GM12878 (cell line): ENCODE measurements around the gene TSPEAR. TPM values are rescaled to one million over a fixed set of nuclear protein-coding genes. Genes with fewer than 3 reads are reported as not detected.

Experiments used
- ATAC-seq: fragments of 200-7000 bp; cut with Tn5 transposase; 3 replicates; pipeline ENCODE4 v1.9.1; 2020; ENCODE audit warnings: mild to moderate bottlenecking, moderate library complexity
- BruUV-seq: library from RNA; stranded (reverse); fragments of 400-500 nt; replicated peaks from 2 replicates; lab custom pipeline; 2021; lab: Mats Ljungman, UMichigan
- CTCF ChIA-PET: fragments of 300-600 bp; sonication (Branson Sonifier 250); formaldehyde crosslinking; extraction: SDS; loops from one replicate; lab custom pipeline; 2021; ENCODE audit warnings: inconsistent platforms; lab: Yijun Ruan, JAX
- POLR2A ChIA-PET: fragments of 350-600 bp; formaldehyde crosslinking; extraction: SDS; loops from one replicate; lab custom pipeline; 2021; ENCODE audit warnings: inconsistent platforms; lab: Charles Lee
- RAD21 ChIA-PET: fragments of 300-600 bp; sonication (Branson Sonifier 250); formaldehyde crosslinking; loops from one replicate; lab custom pipeline; 2023; ENCODE audit warnings: antibody characterized with exemption; ENCODE audit not compliant: unreplicated experiment; lab: Charles Lee
- SMC1A ChIA-PET: fragments of 300-600 bp; sonication (Branson Sonifier 250); formaldehyde crosslinking; loops from one replicate; lab custom pipeline; 2023; ENCODE audit not compliant: unreplicated experiment, uncharacterized antibody; lab: Charles Lee
- DNase-seq: peaks from one replicate; pipeline ENCODE4 v3.0.0-alpha.2; 2011; ENCODE audit warnings: low read depth, low spot score
- FAIRE-seq: peaks from 3 replicates; lab custom pipeline; 2011; peaks lifted over from hg19 to GRCh38; lab: Jason Lieb, UNC
- H2AFZ ChIP-seq: 2 replicates; pipeline ENCODE4 v1.6.0; 2011; ENCODE audit warnings: low read depth, low read length, control low read depth; ENCODE audit not compliant: control insufficient read depth
- H3K27ac ChIP-seq: 2 replicates; pipeline ENCODE4 v1.5.1; 2011; ENCODE audit warnings: control low read depth; ENCODE audit not compliant: control insufficient read depth, insufficient read depth
- H3K27me3 ChIP-seq, 2 experiments: replicated peaks in 1 of 2; 2 replicates each; pipeline versions ENCODE4 v1.6.0 to v1.6.1; 2011; ENCODE audit warnings: low read length in 1 of 2; ENCODE audit not compliant: control insufficient read depth in 2 of 2, insufficient read depth in 2 of 2
- H3K36me3 ChIP-seq, 2 experiments: 2 replicates each; pipeline ENCODE4 v1.5.1; 2011; ENCODE audit warnings: low read length in 1 of 2; ENCODE audit not compliant: control insufficient read depth in 2 of 2, insufficient read depth in 2 of 2
- H3K4me1 ChIP-seq: 2 replicates; pipeline ENCODE4 v1.6.1; 2011; ENCODE audit warnings: mild to moderate bottlenecking, low read length, moderate library complexity, mixed read lengths; ENCODE audit not compliant: control insufficient read depth, insufficient read depth
- H3K4me2 ChIP-seq: 2 replicates; pipeline ENCODE4 v1.6.0; 2011; ENCODE audit warnings: control low read depth; ENCODE audit not compliant: control insufficient read depth, insufficient read depth
- H3K4me3 ChIP-seq: fragments of 200-600 bp; sonication (generic); 2 replicates; pipeline ENCODE4 v1.5.1; 2016
- H3K79me2 ChIP-seq: 2 replicates; pipeline ENCODE4 v1.6.0; 2011; ENCODE audit warnings: low read length; ENCODE audit not compliant: control insufficient read depth, insufficient read depth
- H3K9ac ChIP-seq: 2 replicates; pipeline ENCODE4 v1.8.0; 2011; ENCODE audit warnings: low read length, control low read depth, mixed read lengths; ENCODE audit not compliant: control insufficient read depth, insufficient read depth
- H3K9me3 ChIP-seq: replicated peaks from 3 replicates; pipeline ENCODE4 v1.5.1; 2011; ENCODE audit warnings: mild to moderate bottlenecking, low read length; ENCODE audit not compliant: control insufficient read depth, insufficient read depth
- H4K20me1 ChIP-seq: 2 replicates; pipeline ENCODE4 v1.6.0; 2011; ENCODE audit not compliant: control insufficient read depth, insufficient read depth
- FOS ChIP-seq: IDR thresholded peaks from 3 replicates; pipeline ENCODE4 v1.6.1; 2011; ENCODE audit warnings: borderline replicate concordance; ENCODE audit not compliant: insufficient read length; ENCODE audit errors: extremely low read depth
- GATAD2B ChIP-seq: fragments of 450-650 bp; conservative IDR thresholded peaks from 2 replicates; pipeline ENCODE4 v1.6.1; 2017; ENCODE audit warnings: low read depth, mild to moderate bottlenecking, moderate library complexity
- HDAC2 ChIP-seq: fragments of 200-600 bp; sonication (generic); IDR thresholded peaks from 2 replicates; pipeline ENCODE4 v1.6.1; 2017
- JUNB ChIP-seq: IDR thresholded peaks from 2 replicates; pipeline ENCODE4 v1.6.1; 2016; ENCODE audit warnings: antibody characterized with exemption, mild to moderate bottlenecking
- KLF5 ChIP-seq: fragments of 450-650 bp; IDR thresholded peaks from 2 replicates; pipeline ENCODE4 v1.6.1; 2014; ENCODE audit warnings: mild to moderate bottlenecking; ENCODE audit not compliant: partially characterized antibody
- MYC ChIP-seq: IDR thresholded peaks from 2 replicates; pipeline ENCODE4 v1.6.1; 2011; ENCODE audit warnings: mild to moderate bottlenecking, low read length, moderate library complexity, inconsistent platforms; ENCODE audit not compliant: insufficient read depth, insufficient replicate concordance, insufficient read length, severe bottlenecking
- NRF1 ChIP-seq: conservative IDR thresholded peaks from 2 replicates; pipeline ENCODE4 v1.6.1; 2011; ENCODE audit warnings: mild to moderate bottlenecking, low read depth, low read length, improper control_type of control experiment
- POU2F2 ChIP-seq: IDR thresholded peaks from 3 replicates; pipeline ENCODE4 v1.6.1; 2011; ENCODE audit warnings: low read depth, mild to moderate bottlenecking, low read length, borderline replicate concordance
- RAD21 ChIP-seq: IDR thresholded peaks from 2 replicates; pipeline ENCODE4 v1.6.1; 2011; ENCODE audit warnings: mild to moderate bottlenecking, low read depth, low read length, moderate library complexity; ENCODE audit not compliant: insufficient read depth
- RUNX3 ChIP-seq: IDR thresholded peaks from 2 replicates; pipeline ENCODE4 v1.6.1; 2012; ENCODE audit warnings: low read length, inconsistent platforms
- SMAD1 ChIP-seq: fragments of 450-650 bp; IDR thresholded peaks from 2 replicates; pipeline ENCODE4 v1.6.1; 2018; ENCODE audit warnings: mild to moderate bottlenecking, low read depth; ENCODE audit not compliant: partially characterized antibody
- SP1 ChIP-seq: IDR thresholded peaks from one replicate; pipeline ENCODE4 v1.6.1; 2011; ENCODE audit warnings: low read depth, low read length
- TCF3 ChIP-seq: IDR thresholded peaks from 2 replicates; pipeline ENCODE4 v1.6.1; 2012; ENCODE audit warnings: low read depth, mild to moderate bottlenecking, low read length, borderline replicate concordance; ENCODE audit not compliant: insufficient read depth
- ZNF24 ChIP-seq: fragments of 450-650 bp; IDR thresholded peaks from 2 replicates; pipeline ENCODE4 v1.6.1; 2017; ENCODE audit warnings: antibody characterized with exemption, mild to moderate bottlenecking
- ZSCAN29 ChIP-seq: fragments of 450-650 bp; IDR thresholded peaks from 2 replicates; pipeline ENCODE4 v1.6.1; 2017; ENCODE audit warnings: mild to moderate bottlenecking, moderate library complexity
- WGBS: methylation state at CpG from one replicate; pipeline ENCODE4 v1.1.6; 2016; ENCODE audit warnings: low lambda C conversion rate; ENCODE audit not compliant: insufficient replicate concordance, insufficient coverage; ENCODE audit errors: missing lambda C conversion rate; 5-methylcytosine and 5-hydroxymethylcytosine counted together
- in situ Hi-C: fragments of 300-500 bp; cut with MboI; formaldehyde crosslinking; loops from 9 replicates; pipeline ENCODE4 v1.14.3; 2018; ENCODE audit warnings: mixed read lengths
- intact Hi-C: fragments of 100-400 bp; cut with micrococcal nuclease; formaldehyde crosslinking; loops from one replicate; pipeline ENCODE4 v1.14.2; 2022; ENCODE audit not compliant: unreplicated experiment
- polyA plus RNA-seq, 11 experiments: library from polyadenylated mRNA; depleted of rRNA in 4 of 11; unstranded in 6 of 11; stranded (reverse) in 5 of 11; fragments of >200 nt; fragmentation: Nextera tagmentation in 4 of 11; fragmentation: Illumina TruSeq in 1 of 11; extraction: Ambion mirVana in 4 of 11; extraction: Trizol in 1 of 11; gene quantifications; 1 replicate in 1 of 11; 2 replicates in 10 of 11; pipeline versions ENCODE4 v1.2.1 to v1.2.3, GENCODE V29; 2011 to 2016; ENCODE audit warnings: inconsistent platforms in 2 of 11, missing spikeins in 2 of 11, low read depth in 1 of 11
- total RNA-seq, 4 experiments: library from RNA; depleted of rRNA in 3 of 4; stranded (reverse); fragments of >200 nt in 3 of 4; fragmentation: Illumina TruSeq in 1 of 4; extraction: Trizol in 1 of 4; gene quantifications; 2 replicates each; pipeline versions ENCODE4 v1.2.1 to v1.2.3, GENCODE V29; 2013 to 2021
- TF ChIP-seq, protein P1 (sequence below): IDR thresholded peaks from 2 replicates; pipeline ENCODE4 v1.6.1; 2012; ENCODE audit warnings: low read depth, low read length, improper control_type of control experiment
- TF ChIP-seq, protein P2 (sequence below): IDR thresholded peaks from 2 replicates; pipeline ENCODE4 v1.6.1; 2012; ENCODE audit warnings: improper control_type of control experiment, low read depth, low read length; ENCODE audit not compliant: insufficient replicate concordance
- TF ChIP-seq, protein P3 (sequence below): IDR thresholded peaks from 2 replicates; pipeline ENCODE4 v1.6.1; 2012; ENCODE audit warnings: low read depth, low read length, improper control_type of control experiment

The TSPEAR gene
- total and polyA plus RNA-seq, 10 of the 15 experiments (the other 5 are each of a cell fraction or from before 2014, with no cell fraction given): not detected

DNA sequence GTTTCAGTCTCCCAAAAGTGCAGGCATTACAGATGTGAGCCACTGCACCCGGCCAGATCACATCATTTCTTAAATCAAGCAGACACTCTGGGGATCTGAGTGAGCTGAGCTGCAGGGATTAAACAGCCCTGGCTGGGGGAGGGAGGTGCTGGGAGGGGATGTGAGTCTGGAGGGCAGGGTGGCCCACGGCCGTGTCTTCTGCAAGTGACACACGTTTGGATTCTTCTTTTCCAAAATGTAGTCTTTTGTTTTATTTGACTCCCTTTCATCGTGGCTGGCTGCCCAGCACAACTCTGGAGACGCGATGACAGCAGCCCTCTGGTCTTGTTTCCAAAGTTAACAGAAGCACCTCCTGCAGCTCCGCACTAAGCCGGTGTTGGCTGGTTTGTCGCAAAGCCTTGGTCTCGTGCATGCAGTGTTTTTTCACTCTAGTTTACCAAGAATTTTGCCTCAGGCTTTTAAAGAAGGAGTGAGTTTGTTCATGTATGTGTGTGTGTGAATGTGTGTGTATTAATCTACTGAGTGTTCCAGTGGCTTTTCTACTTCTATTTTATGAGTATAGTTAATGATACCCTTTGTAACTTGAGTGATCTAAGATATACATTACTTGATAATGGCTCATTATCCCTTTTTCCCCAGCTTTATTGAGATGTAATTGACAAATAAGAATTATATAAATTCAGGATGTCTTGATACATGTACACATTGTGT lies 128.1 kb downstream of the TSPEAR start:
- Histone ChIP-seq H3K36me3 (no peaks in the 10 kb centered on the region), H4K20me1 (no peaks in the 10 kb centered on the region), H3K27ac (no peak overlapping the region), H3K9ac (no peak overlapping the region), H3K27me3 (no peaks in the 10 kb centered on the region), H3K79me2 (no peaks in the 10 kb centered on the region), H3K4me1 (no peaks in the 10 kb centered on the region), H2AFZ (no peak overlapping the region)
- POLR2A ChIA-PET: no interaction called here
- FAIRE-seq: no peak
- SMC1A ChIA-PET: no interaction called here
- in situ Hi-C loops: no loop called here
- no peak for ATAC-seq
- RAD21 ChIA-PET: no interaction called here
- no TSS peak for BruUV-seq
- TF ChIP-seq SP1 (no peak), RUNX3 (no peak), NRF1 (no peak), JUNB (no peak), KLF5 (no peak), MYC (no peak), TCF3 (no peak), SMAD1 (no peak), POU2F2 (no peak), ZSCAN29 (no peak), HDAC2 (no peak), GATAD2B (no peak), ZNF24 (no peak), RAD21 (no peak), FOS (no peak)
- TF ChIP-seq, protein P1, sequence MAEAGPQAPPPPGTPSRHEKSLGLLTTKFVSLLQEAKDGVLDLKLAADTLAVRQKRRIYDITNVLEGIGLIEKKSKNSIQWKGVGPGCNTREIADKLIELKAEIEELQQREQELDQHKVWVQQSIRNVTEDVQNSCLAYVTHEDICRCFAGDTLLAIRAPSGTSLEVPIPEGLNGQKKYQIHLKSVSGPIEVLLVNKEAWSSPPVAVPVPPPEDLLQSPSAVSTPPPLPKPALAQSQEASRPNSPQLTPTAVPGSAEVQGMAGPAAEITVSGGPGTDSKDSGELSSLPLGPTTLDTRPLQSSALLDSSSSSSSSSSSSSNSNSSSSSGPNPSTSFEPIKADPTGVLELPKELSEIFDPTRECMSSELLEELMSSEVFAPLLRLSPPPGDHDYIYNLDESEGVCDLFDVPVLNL: no peak
- TF ChIP-seq, protein P2, sequence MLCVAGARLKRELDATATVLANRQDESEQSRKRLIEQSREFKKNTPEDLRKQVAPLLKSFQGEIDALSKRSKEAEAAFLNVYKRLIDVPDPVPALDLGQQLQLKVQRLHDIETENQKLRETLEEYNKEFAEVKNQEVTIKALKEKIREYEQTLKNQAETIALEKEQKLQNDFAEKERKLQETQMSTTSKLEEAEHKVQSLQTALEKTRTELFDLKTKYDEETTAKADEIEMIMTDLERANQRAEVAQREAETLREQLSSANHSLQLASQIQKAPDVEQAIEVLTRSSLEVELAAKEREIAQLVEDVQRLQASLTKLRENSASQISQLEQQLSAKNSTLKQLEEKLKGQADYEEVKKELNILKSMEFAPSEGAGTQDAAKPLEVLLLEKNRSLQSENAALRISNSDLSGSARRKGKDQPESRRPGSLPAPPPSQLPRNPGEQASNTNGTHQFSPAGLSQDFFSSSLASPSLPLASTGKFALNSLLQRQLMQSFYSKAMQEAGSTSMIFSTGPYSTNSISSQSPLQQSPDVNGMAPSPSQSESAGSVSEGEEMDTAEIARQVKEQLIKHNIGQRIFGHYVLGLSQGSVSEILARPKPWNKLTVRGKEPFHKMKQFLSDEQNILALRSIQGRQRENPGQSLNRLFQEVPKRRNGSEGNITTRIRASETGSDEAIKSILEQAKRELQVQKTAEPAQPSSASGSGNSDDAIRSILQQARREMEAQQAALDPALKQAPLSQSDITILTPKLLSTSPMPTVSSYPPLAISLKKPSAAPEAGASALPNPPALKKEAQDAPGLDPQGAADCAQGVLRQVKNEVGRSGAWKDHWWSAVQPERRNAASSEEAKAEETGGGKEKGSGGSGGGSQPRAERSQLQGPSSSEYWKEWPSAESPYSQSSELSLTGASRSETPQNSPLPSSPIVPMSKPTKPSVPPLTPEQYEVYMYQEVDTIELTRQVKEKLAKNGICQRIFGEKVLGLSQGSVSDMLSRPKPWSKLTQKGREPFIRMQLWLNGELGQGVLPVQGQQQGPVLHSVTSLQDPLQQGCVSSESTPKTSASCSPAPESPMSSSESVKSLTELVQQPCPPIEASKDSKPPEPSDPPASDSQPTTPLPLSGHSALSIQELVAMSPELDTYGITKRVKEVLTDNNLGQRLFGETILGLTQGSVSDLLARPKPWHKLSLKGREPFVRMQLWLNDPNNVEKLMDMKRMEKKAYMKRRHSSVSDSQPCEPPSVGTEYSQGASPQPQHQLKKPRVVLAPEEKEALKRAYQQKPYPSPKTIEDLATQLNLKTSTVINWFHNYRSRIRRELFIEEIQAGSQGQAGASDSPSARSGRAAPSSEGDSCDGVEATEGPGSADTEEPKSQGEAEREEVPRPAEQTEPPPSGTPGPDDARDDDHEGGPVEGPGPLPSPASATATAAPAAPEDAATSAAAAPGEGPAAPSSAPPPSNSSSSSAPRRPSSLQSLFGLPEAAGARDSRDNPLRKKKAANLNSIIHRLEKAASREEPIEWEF: no peak
- TF ChIP-seq, protein P3, sequence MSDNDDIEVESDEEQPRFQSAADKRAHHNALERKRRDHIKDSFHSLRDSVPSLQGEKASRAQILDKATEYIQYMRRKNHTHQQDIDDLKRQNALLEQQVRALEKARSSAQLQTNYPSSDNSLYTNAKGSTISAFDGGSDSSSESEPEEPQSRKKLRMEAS: no peak
- TF ChIP-seq, all 136 proteins: peak for 0
- CTCF ChIA-PET: no interaction called here
- no peak for DNase-seq
- H3K4me2 ChIP-seq: no peak overlapping the region
- WGBS: 57% methylated on average over 11 of the region's 11 CpGs
- intact Hi-C loops: no loop called here
- H3K9me3 ChIP-seq: peaks cover 4% of the 10 kb centered on the region; the same call in 2 of the 3 replicates
- no peak overlapping the region for H3K4me3 ChIP-seq
